ENCODE data around the gene ATP5ME. TPM values are rescaled to one million over a fixed set of nuclear protein-coding genes. Genes with fewer than 3 reads are reported as not detected.

The ATP5ME gene
- polyA plus RNA-seq, 2 donors = 539 to 570 TPM

- no peaks in the 10 kb centered on the region for H3K27me3 ChIP-seq (ENCODE audit: control insufficient read depth in 1 of 2, insufficient read depth in 2 of 2, low read length in 2 of 2)
- H3K4me1 ChIP-seq (ENCODE audit: control insufficient read depth in 2 of 2, insufficient read depth in 2 of 2, low read length in 1 of 2) = peaks cover 0 to 5% of the 10 kb centered on the region in 2 donors
- H3K9me3 ChIP-seq (ENCODE audit: control insufficient read depth in 2 of 2, insufficient read depth in 1 of 2, low read depth in 1 of 2, low read length in 1 of 2) = no peaks in the 10 kb centered on the region
- no peak overlapping the region for H3K4me3 ChIP-seq (ENCODE audit: low read depth in 1 of 2, low read length in 2 of 2)
- 75% methylated on average over 22 to 23 of the region's 23 CpGs for WGBS, 2 donors
- H3K27ac ChIP-seq (ENCODE audit: low read depth in 2 of 2, low read length in 1 of 2) = no peak overlapping the region
- no peaks in the 10 kb centered on the region for H3K36me3 ChIP-seq (ENCODE audit: control insufficient read depth in 2 of 2, insufficient read depth in 2 of 2, low read length in 1 of 2)
Observed at GRCh38 chr4:657338-657833, 16.7 kb downstream of the ATP5ME start.

- 73 to 77% methylated on average over 58 of the region's 58 CpGs for WGBS, 2 donors
- peaks cover 0 to 5% of the 10 kb centered on the region in 2 donors for H3K4me1 ChIP-seq (ENCODE audit: control insufficient read depth in 2 of 2, insufficient read depth in 2 of 2, low read length in 1 of 2)
- no peaks in the 10 kb centered on the region for H3K9me3 ChIP-seq (ENCODE audit: control insufficient read depth in 2 of 2, insufficient read depth in 1 of 2, low read depth in 1 of 2, low read length in 1 of 2)
- no peak overlapping the region for H3K27ac ChIP-seq (ENCODE audit: low read depth in 2 of 2, low read length in 1 of 2)
- H3K36me3 ChIP-seq (ENCODE audit: control insufficient read depth in 2 of 2, insufficient read depth in 2 of 2, low read length in 1 of 2) = no peaks in the 10 kb centered on the region
- no peak overlapping the region for H3K4me3 ChIP-seq (ENCODE audit: low read depth in 1 of 2, low read length in 2 of 2)
- no peaks in the 10 kb centered on the region for H3K27me3 ChIP-seq (ENCODE audit: control insufficient read depth in 1 of 2, insufficient read depth in 2 of 2, low read length in 2 of 2)
Observed at GRCh38 chr4:656436-657337, 17.4 kb downstream of the ATP5ME start.

- peaks cover 0 to 9% of the 10 kb centered on the region in 2 donors for H3K4me1 ChIP-seq (ENCODE audit: control insufficient read depth in 2 of 2, insufficient read depth in 2 of 2, low read length in 1 of 2)
- no peaks in the 10 kb centered on the region for H3K36me3 ChIP-seq (ENCODE audit: control insufficient read depth in 2 of 2, insufficient read depth in 2 of 2, low read length in 1 of 2)
- H3K27ac ChIP-seq (ENCODE audit: low read depth in 2 of 2, low read length in 1 of 2) = no peak overlapping the region
- no peaks in the 10 kb centered on the region for H3K27me3 ChIP-seq (ENCODE audit: control insufficient read depth in 1 of 2, insufficient read depth in 2 of 2, low read length in 2 of 2)
- H3K9me3 ChIP-seq (ENCODE audit: control insufficient read depth in 2 of 2, insufficient read depth in 1 of 2, low read depth in 1 of 2, low read length in 1 of 2) = no peaks in the 10 kb centered on the region
- 65 to 68% methylated on average over 25 to 26 of the region's 26 CpGs for WGBS, 2 donors
- H3K4me3 ChIP-seq (ENCODE audit: low read depth in 1 of 2, low read length in 2 of 2) = no peak overlapping the region
Observed at GRCh38 chr4:655464-656151, 18.5 kb downstream of the ATP5ME start.

- H3K36me3 ChIP-seq (ENCODE audit: control insufficient read depth in 2 of 2, insufficient read depth in 2 of 2, low read length in 1 of 2) = no peaks in the 10 kb centered on the region
- WGBS, 2 donors = 53 to 56% methylated on average over 17 of the region's 17 CpGs
- H3K27ac ChIP-seq (ENCODE audit: low read depth in 2 of 2, low read length in 1 of 2) = no peak overlapping the region
- H3K4me3 ChIP-seq (ENCODE audit: low read depth in 1 of 2, low read length in 2 of 2) = no peak overlapping the region
- peaks cover 0 to 9% of the 10 kb centered on the region in 2 donors for H3K4me1 ChIP-seq (ENCODE audit: control insufficient read depth in 2 of 2, insufficient read depth in 2 of 2, low read length in 1 of 2)
- no peaks in the 10 kb centered on the region for H3K9me3 ChIP-seq (ENCODE audit: control insufficient read depth in 2 of 2, insufficient read depth in 1 of 2, low read depth in 1 of 2, low read length in 1 of 2)
- H3K27me3 ChIP-seq (ENCODE audit: control insufficient read depth in 1 of 2, insufficient read depth in 2 of 2, low read length in 2 of 2) = peaks cover 0 to 2% of the 10 kb centered on the region in 2 donors
Observed at GRCh38 chr4:654871-655463, 19.1 kb downstream of the ATP5ME start.

GRCh38 chr4:654503-654845, 19.6 kb downstream of the ATP5ME start:
- H3K27ac ChIP-seq (ENCODE audit: low read depth in 2 of 2, low read length in 1 of 2) = no peak overlapping the region
- no peaks in the 10 kb centered on the region for H3K9me3 ChIP-seq (ENCODE audit: control insufficient read depth in 2 of 2, insufficient read depth in 1 of 2, low read depth in 1 of 2, low read length in 1 of 2)
- H3K4me1 ChIP-seq (ENCODE audit: control insufficient read depth in 2 of 2, insufficient read depth in 2 of 2, low read length in 1 of 2) = peaks cover 0 to 9% of the 10 kb centered on the region in 2 donors
- WGBS, 2 donors = 90 to 93% methylated on average over 17 of the region's 17 CpGs
- no peaks in the 10 kb centered on the region for H3K36me3 ChIP-seq (ENCODE audit: control insufficient read depth in 2 of 2, insufficient read depth in 2 of 2, low read length in 1 of 2)
- peaks cover 0 to 2% of the 10 kb centered on the region in 2 donors for H3K27me3 ChIP-seq (ENCODE audit: control insufficient read depth in 1 of 2, insufficient read depth in 2 of 2, low read length in 2 of 2)
- H3K4me3 ChIP-seq (ENCODE audit: low read depth in 1 of 2, low read length in 2 of 2) = no peak overlapping the region

- 81 to 84% methylated on average over 29 of the region's 29 CpGs for WGBS, 2 donors
- no peak overlapping the region for H3K4me3 ChIP-seq (ENCODE audit: low read depth in 1 of 2, low read length in 2 of 2)
- no peaks in the 10 kb centered on the region for H3K36me3 ChIP-seq (ENCODE audit: control insufficient read depth in 2 of 2, insufficient read depth in 2 of 2, low read length in 1 of 2)
- peaks cover 0 to 2% of the 10 kb centered on the region in 2 donors for H3K27me3 ChIP-seq (ENCODE audit: control insufficient read depth in 1 of 2, insufficient read depth in 2 of 2, low read length in 2 of 2)
- no peaks in the 10 kb centered on the region for H3K9me3 ChIP-seq (ENCODE audit: control insufficient read depth in 2 of 2, insufficient read depth in 1 of 2, low read depth in 1 of 2, low read length in 1 of 2)
- H3K4me1 ChIP-seq (ENCODE audit: control insufficient read depth in 2 of 2, insufficient read depth in 2 of 2, low read length in 1 of 2) = peaks cover 0 to 9% of the 10 kb centered on the region in 2 donors
- no peak overlapping the region for H3K27ac ChIP-seq (ENCODE audit: low read depth in 2 of 2, low read length in 1 of 2)
Observed at GRCh38 chr4:653831-654502, 20.1 kb downstream of the ATP5ME start.

GRCh38 chr4:653080-653821, 20.8 kb downstream of the ATP5ME start:
- H3K27ac ChIP-seq (ENCODE audit: low read depth in 2 of 2, low read length in 1 of 2) = no peak overlapping the region
- no peak overlapping the region for H3K4me3 ChIP-seq (ENCODE audit: low read depth in 1 of 2, low read length in 2 of 2)
- peaks cover 0 to 3% of the 10 kb centered on the region in 2 donors for H3K9me3 ChIP-seq (ENCODE audit: control insufficient read depth in 2 of 2, insufficient read depth in 1 of 2, low read depth in 1 of 2, low read length in 1 of 2)
- H3K4me1 ChIP-seq (ENCODE audit: control insufficient read depth in 2 of 2, insufficient read depth in 2 of 2, low read length in 1 of 2) = peaks cover 0 to 9% of the 10 kb centered on the region in 2 donors
- H3K36me3 ChIP-seq (ENCODE audit: control insufficient read depth in 2 of 2, insufficient read depth in 2 of 2, low read length in 1 of 2) = no peaks in the 10 kb centered on the region
- 88 to 90% methylated on average over 35 of the region's 35 CpGs for WGBS, 2 donors
- H3K27me3 ChIP-seq (ENCODE audit: control insufficient read depth in 1 of 2, insufficient read depth in 2 of 2, low read length in 2 of 2) = peaks cover 0 to 2% of the 10 kb centered on the region in 2 donors

- 63 to 66% methylated on average over 24 of the region's 24 CpGs for WGBS, 2 donors
- no peak overlapping the region for H3K4me3 ChIP-seq (ENCODE audit: low read depth in 1 of 2, low read length in 2 of 2)
- peaks cover 0 to 7% of the 10 kb centered on the region in 2 donors for H3K4me1 ChIP-seq (ENCODE audit: control insufficient read depth in 2 of 2, insufficient read depth in 2 of 2, low read length in 1 of 2)
- no peaks in the 10 kb centered on the region for H3K36me3 ChIP-seq (ENCODE audit: control insufficient read depth in 2 of 2, insufficient read depth in 2 of 2, low read length in 1 of 2)
- no peak overlapping the region for H3K27ac ChIP-seq (ENCODE audit: low read depth in 2 of 2, low read length in 1 of 2)
- peaks cover 0 to 2% of the 10 kb centered on the region in 2 donors for H3K27me3 ChIP-seq (ENCODE audit: control insufficient read depth in 1 of 2, insufficient read depth in 2 of 2, low read length in 2 of 2)
- H3K9me3 ChIP-seq (ENCODE audit: control insufficient read depth in 2 of 2, insufficient read depth in 1 of 2, low read depth in 1 of 2, low read length in 1 of 2) = peaks cover 0 to 3% of the 10 kb centered on the region in 2 donors
Observed at GRCh38 chr4:651884-652642, 22.0 kb downstream of the ATP5ME start.
